ENCODE measurements around the gene CACHD1. TPM values are rescaled to one million over a fixed set of nuclear protein-coding genes. Genes with fewer than 3 reads are reported as not detected.

The CACHD1 gene
- total and polyA plus RNA-seq, 5 donors, result 1.6 to 6.4 (median 2.9) TPM

GRCh38 chr1:64440183-64440826 is 29.6 kb upstream of the CACHD1 start:
- DNase-seq (no peak), ATAC-seq (no peak)
- Histone ChIP-seq H3K4me3 (ENCODE audit: low read length) (no peak overlapping the region), H3K4me1 (ENCODE audit: control insufficient read depth, insufficient read depth, low read length) (no peaks in the 10 kb centered on the region), H3K27me3 (ENCODE audit: control insufficient read depth, insufficient read depth) (no peaks in the 10 kb centered on the region), H3K9me3 (ENCODE audit: control insufficient read depth, low read length) (no peaks in the 10 kb centered on the region), H3K27ac (ENCODE audit: low read length) (no peak overlapping the region)
- WGBS, result 74% methylated on average over 7 of the region's 7 CpGs
- intact Hi-C loops (cut with DNase I), result no loop called here

GRCh38 chr1:64451440-64451839 is 18.5 kb upstream of the CACHD1 start:
- intact Hi-C loops (cut with DNase I), result no loop called here
- Histone ChIP-seq H3K27me3 (ENCODE audit: control insufficient read depth, insufficient read depth) (no peaks in the 10 kb centered on the region), H3K4me1 (ENCODE audit: control insufficient read depth, insufficient read depth, low read length) (no peaks in the 10 kb centered on the region), H3K4me3 (ENCODE audit: low read length) (no peak overlapping the region), H3K27ac (ENCODE audit: low read length) (no peak overlapping the region), H3K9me3 (ENCODE audit: control insufficient read depth, low read length) (no peaks in the 10 kb centered on the region)
- DNase-seq (no peak), ATAC-seq (no peak)
- 43% methylated on average over 1 of the region's 1 CpG for WGBS

- Histone ChIP-seq H3K4me1 (ENCODE audit: control insufficient read depth, insufficient read depth, low read length) (no peaks in the 10 kb centered on the region), H3K4me3 (ENCODE audit: low read length) (no peak overlapping the region), H3K27ac (ENCODE audit: low read length) (no peak overlapping the region), H3K9me3 (ENCODE audit: control insufficient read depth, low read length) (no peaks in the 10 kb centered on the region), H3K27me3 (ENCODE audit: control insufficient read depth, insufficient read depth) (no peaks in the 10 kb centered on the region)
- no peak for DNase-seq
- intact Hi-C loops (cut with DNase I), result no loop called here
- ATAC-seq, result no peak
- 68% methylated on average over 3 of the region's 3 CpGs for WGBS
Observed at GRCh38 chr1:64453688-64454087, 16.2 kb upstream of the CACHD1 start.

GRCh38 chr1:64458915-64459314 is 11.0 kb upstream of the CACHD1 start:
- Histone ChIP-seq H3K4me3 (ENCODE audit: low read length) (no peak overlapping the region), H3K27ac (ENCODE audit: low read length) (no peak overlapping the region), H3K4me1 (ENCODE audit: control insufficient read depth, insufficient read depth, low read length) (no peaks in the 10 kb centered on the region), H3K27me3 (ENCODE audit: control insufficient read depth, insufficient read depth) (no peaks in the 10 kb centered on the region), H3K9me3 (ENCODE audit: control insufficient read depth, low read length) (no peaks in the 10 kb centered on the region)
- intact Hi-C loops (cut with DNase I), result no loop called here
- DNase-seq (no peak), ATAC-seq (no peak)
- 84% methylated on average over 1 of the region's 1 CpG for WGBS

GRCh38 chr1:64459743-64460142 is 10.2 kb upstream of the CACHD1 start:
- Histone ChIP-seq H3K9me3 (ENCODE audit: control insufficient read depth, low read length) (no peaks in the 10 kb centered on the region), H3K27me3 (ENCODE audit: control insufficient read depth, insufficient read depth) (no peaks in the 10 kb centered on the region), H3K4me1 (ENCODE audit: control insufficient read depth, insufficient read depth, low read length) (no peaks in the 10 kb centered on the region), H3K27ac (ENCODE audit: low read length) (no peak overlapping the region), H3K4me3 (ENCODE audit: low read length) (no peak overlapping the region)
- intact Hi-C loops (cut with DNase I), result no loop called here
- DNase-seq, result no peak
- no peak for ATAC-seq
- WGBS, result 91% methylated on average over 5 of the region's 5 CpGs

- Histone ChIP-seq H3K4me3 (ENCODE audit: low read length) (no peak overlapping the region), H3K9me3 (ENCODE audit: control insufficient read depth, low read length) (no peaks in the 10 kb centered on the region), H3K27me3 (ENCODE audit: control insufficient read depth, insufficient read depth) (no peaks in the 10 kb centered on the region), H3K27ac (ENCODE audit: low read length) (no peak overlapping the region), H3K4me1 (ENCODE audit: control insufficient read depth, insufficient read depth, low read length) (no peaks in the 10 kb centered on the region)
- intact Hi-C loops (cut with DNase I), result no loop called here
- ATAC-seq (no peak), DNase-seq (no peak)
- WGBS, result 89% methylated on average over 7 of the region's 7 CpGs
Observed at GRCh38 chr1:64466033-64466432, 3.9 kb upstream of the CACHD1 start.

- Histone ChIP-seq H3K4me3 (ENCODE audit: low read length) (peak overlapping the region; percentile 77), H3K9me3 (ENCODE audit: control insufficient read depth, low read length) (no peaks in the 10 kb centered on the region), H3K27ac (ENCODE audit: low read length) (no peak overlapping the region), H3K4me1 (ENCODE audit: control insufficient read depth, insufficient read depth, low read length) (no peaks in the 10 kb centered on the region), H3K27me3 (ENCODE audit: control insufficient read depth, insufficient read depth) (no peaks in the 10 kb centered on the region)
- 12% methylated on average over 28 of the region's 28 CpGs for WGBS
- intact Hi-C loops (cut with DNase I), result no loop called here
- ATAC-seq, result peak; percentile 22 to 41
- no peak for DNase-seq
Observed at GRCh38 chr1:64469116-64469976, 583 bp upstream of the CACHD1 start.

- under 1% methylated on average over 43 of the region's 43 CpGs for WGBS
- H3K27me3 ChIP-seq (ENCODE audit: control insufficient read depth, insufficient read depth), result no peaks in the 10 kb centered on the region
- no peaks in the 10 kb centered on the region for H3K9me3 ChIP-seq (ENCODE audit: control insufficient read depth, low read length)
- H3K27ac ChIP-seq (ENCODE audit: low read length), result no peak overlapping the region
- H3K4me3 ChIP-seq (ENCODE audit: low read length), result peak overlapping the region; percentile 77
- H3K4me1 ChIP-seq (ENCODE audit: control insufficient read depth, insufficient read depth, low read length), result peaks cover 3% of the 10 kb centered on the region
- intact Hi-C loops (cut with DNase I), result loop anchor here (5.0 to 10.0 kb wide), 4 partner anchors 74 to 204 kb away; no protein-coding TSS in a partner anchor
- DNase-seq, result peak; percentile 30 to 74 (median 68)
- peak; percentile 60 to 64 for ATAC-seq
Observed at GRCh38 chr1:64470665-64471217, 812 bp downstream of the CACHD1 start.

- WGBS, result 4% methylated on average over 40 of the region's 40 CpGs
- DNase-seq (peak; percentile 38 to 78 (median 74)), ATAC-seq (peak; percentile 56 to 65)
- Histone ChIP-seq H3K9me3 (ENCODE audit: control insufficient read depth, low read length) (no peaks in the 10 kb centered on the region), H3K4me3 (ENCODE audit: low read length) (peak overlapping the region; percentile 77), H3K27me3 (ENCODE audit: control insufficient read depth, insufficient read depth) (no peaks in the 10 kb centered on the region), H3K27ac (ENCODE audit: low read length) (peak overlapping the region; percentile 10), H3K4me1 (ENCODE audit: control insufficient read depth, insufficient read depth, low read length) (peaks cover 6% of the 10 kb centered on the region)
- intact Hi-C loops (cut with DNase I), result loop anchor here (5.0 to 10.0 kb wide), 4 partner anchors 73 to 203 kb away; no protein-coding TSS in a partner anchor
Observed at GRCh38 chr1:64471218-64472039, 1.5 kb downstream of the CACHD1 start.

- peak overlapping the region; percentile 77 for H3K4me3 ChIP-seq (ENCODE audit: low read length)
- WGBS, result 64% methylated on average over 9 of the region's 9 CpGs
- intact Hi-C loops (cut with DNase I), result loop anchor here (5.0 to 10.0 kb wide), 4 partner anchors 73 to 203 kb away; no protein-coding TSS in a partner anchor
- no peaks in the 10 kb centered on the region for H3K27me3 ChIP-seq (ENCODE audit: control insufficient read depth, insufficient read depth)
- no peak overlapping the region for H3K27ac ChIP-seq (ENCODE audit: low read length)
- ATAC-seq (no peak), DNase-seq (no peak)
- peaks cover 6% of the 10 kb centered on the region for H3K4me1 ChIP-seq (ENCODE audit: control insufficient read depth, insufficient read depth, low read length)
- no peaks in the 10 kb centered on the region for H3K9me3 ChIP-seq (ENCODE audit: control insufficient read depth, low read length)
Observed at GRCh38 chr1:64472040-64472376, 2.1 kb downstream of the CACHD1 start.
